HuH-7 (cell line): ENCODE data around the gene CFAP61.

Experiments
- DNase-seq: peaks from one replicate; pipeline ENCODE4 v3.0.0; 2011; ENCODE audit warnings: low spot score

CFAP61 gene

DNA sequence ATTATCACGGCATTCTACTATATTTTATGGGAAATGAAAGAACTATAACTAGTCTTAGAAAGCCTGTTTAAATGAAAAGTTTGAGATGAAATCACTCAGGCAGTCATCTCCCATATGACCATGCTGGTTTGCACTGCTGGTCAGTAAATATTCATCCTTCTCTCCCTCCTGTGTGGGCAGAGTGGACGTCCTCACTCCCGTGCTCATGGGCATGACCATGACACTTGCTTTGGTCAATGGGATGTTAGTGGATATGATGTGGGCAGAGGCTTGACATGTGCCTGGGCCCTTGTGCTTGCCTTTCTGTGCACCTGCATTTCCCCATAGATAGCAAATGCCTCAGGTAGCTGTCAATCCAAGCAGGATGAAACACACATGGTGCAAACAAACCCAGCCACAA lies 222.5 kb downstream of the CFAP61 start:
- DNase-seq: no peak

DNA sequence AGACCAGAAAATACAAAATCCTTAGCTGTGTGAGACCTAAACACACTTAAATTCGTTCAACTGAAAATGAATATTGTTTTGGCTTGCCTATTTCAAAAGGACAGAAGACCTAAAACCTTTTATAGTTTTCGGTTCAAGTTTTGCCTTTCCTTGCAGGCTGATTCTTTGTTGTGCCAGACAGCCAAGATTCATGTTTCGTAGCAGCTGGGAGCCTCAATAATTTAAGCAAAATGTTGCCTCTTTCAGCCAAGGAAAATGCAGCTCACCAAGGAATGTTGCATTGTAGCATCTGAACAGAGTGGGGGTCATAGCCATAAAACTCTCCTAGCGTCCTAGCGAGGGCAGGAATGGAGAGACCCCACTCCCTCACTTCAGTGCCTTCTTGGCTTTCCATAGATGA lies 223.3 kb downstream of the CFAP61 start:
- no peak for DNase-seq

GRCh38 chr20:20276811-20277530 lies 224.6 kb downstream of the CFAP61 start:
- no peak for DNase-seq

- DNase-seq: no peak
Observed at GRCh38 chr20:20277894-20278335, 225.6 kb downstream of the CFAP61 start.

- no peak for DNase-seq
Observed at GRCh38 chr20:20286061-20286460, 233.7 kb downstream of the CFAP61 start.

- DNase-seq: no peak
Observed at GRCh38 chr20:20289331-20289730, 237.0 kb downstream of the CFAP61 start.

DNA sequence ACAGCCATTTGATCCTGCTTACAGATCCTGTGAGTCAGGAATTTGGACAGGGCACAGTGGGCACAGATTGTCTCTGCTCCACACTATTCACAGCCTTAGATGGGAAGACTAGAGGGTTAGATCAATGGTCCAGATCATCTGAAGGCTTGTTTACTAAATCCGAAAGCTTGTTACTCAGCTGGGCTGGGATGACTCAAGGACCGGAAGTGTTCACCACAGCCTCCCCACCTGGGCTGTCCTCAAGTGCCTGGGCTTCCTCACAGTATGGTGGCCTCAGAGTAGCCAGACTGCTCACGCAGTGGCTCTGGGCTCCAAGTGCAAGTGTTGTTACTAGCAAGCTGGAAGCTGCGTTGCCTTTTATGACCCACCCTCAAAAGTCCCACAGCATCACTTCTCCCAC lies 240.1 kb downstream of the CFAP61 start:
- DNase-seq: no peak

DNA sequence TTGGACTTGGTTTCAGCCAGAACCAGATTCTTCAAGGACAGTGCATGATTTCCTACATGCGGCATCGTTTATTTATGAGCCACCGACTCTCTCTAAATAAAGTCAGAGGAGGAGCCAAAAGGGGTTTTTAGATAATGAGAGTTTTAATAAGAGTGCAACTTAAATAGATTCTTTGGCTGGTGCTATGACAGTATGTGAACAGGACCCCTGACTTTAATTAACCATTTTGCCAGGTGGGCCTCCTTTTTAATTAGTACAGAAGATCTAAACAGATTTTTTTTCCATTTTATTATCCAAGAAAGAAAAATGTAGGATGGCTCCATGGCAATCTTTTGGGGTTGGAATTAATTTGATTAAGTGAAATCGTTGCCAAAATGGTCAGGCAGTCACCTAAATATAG lies 240.8 kb downstream of the CFAP61 start:
- DNase-seq: no peak

GRCh38 chr20:20293691-20294385 lies 241.5 kb downstream of the CFAP61 start:
- no peak for DNase-seq

- DNase-seq: no peak
Observed at GRCh38 chr20:20295621-20296498, 243.5 kb downstream of the CFAP61 start.

GRCh38 chr20:20297181-20297580 lies 244.8 kb downstream of the CFAP61 start:
- no peak for DNase-seq

DNA sequence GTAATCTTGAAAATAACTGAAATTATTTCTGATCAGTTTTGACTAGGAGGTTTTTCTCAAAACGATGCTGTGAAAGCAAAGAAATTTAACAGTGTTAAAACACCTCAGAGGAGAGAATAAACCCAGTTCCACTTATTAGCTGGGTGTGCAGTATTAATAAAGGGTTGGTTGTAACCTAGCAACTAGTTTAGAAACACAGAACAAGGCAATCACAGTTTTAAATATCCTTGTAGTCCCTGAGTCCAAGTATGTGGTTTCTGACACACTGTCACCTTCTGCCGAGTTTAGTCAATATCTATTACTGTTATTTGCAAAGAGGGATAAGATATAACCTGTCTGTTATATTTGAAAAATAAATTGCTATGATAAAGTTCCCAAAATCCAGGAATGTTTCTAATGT lies 245.4 kb downstream of the CFAP61 start:
- DNase-seq: no peak

DNA sequence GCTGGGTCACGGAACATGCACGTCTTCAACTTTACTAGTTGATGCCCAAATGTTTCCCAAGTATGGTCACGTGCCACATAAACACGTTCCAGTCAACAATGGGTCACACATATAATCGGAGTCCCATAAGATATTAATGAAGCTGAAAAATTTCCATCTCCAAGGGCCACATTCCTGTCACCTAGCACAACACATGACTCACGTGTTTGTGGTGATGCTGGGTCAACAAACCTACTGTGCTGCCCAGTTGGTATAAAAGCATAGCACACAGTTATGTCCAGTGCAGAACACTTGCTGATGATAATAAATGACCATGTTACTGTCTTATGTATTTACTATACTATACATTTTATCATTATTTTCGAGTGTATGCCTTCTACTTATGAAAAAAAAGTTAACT lies 247.6 kb downstream of the CFAP61 start:
- DNase-seq: no peak

- DNase-seq: no peak
Observed at GRCh38 chr20:20303320-20303719, 251.0 kb downstream of the CFAP61 start.

DNA sequence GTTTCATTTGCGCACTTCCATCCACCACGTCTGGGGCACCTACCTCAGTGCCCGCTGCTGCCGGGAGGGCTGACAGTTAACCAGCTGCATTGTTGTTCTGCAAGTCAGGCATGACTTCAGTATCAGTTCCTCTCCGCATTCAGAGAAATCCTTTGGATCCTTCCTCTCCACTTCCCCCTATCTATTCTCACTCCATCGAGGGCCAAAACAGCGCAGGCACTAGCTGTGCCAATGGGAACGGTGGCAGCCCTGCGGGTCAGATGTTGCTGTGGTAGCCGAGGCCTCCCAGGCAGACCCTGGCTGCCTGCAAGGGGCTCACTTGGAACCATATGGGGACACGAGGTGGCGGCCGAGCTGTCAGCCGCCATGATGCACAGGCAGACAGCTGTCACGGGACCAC lies 251.4 kb downstream of the CFAP61 start:
- DNase-seq: no peak

DNA sequence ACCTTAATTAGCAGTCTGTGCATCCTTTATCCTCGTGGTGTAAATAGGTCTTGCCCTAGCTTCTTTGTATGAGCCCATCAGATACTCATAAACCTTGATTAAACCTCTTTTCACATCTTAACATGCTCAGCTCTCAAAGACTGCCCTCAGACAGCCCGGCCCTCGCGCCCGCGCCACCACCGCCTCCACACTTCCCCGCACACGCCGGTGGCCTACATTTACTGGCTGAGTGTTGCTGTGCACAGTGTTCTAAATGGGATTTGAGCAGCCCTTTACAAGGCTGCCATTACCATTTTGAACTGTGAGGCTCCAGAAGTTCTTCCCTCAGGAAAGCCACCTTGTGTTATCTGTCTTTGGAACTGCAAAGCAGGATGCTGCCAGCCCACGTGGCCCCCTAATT lies 252.6 kb downstream of the CFAP61 start:
- no peak for DNase-seq

DNA sequence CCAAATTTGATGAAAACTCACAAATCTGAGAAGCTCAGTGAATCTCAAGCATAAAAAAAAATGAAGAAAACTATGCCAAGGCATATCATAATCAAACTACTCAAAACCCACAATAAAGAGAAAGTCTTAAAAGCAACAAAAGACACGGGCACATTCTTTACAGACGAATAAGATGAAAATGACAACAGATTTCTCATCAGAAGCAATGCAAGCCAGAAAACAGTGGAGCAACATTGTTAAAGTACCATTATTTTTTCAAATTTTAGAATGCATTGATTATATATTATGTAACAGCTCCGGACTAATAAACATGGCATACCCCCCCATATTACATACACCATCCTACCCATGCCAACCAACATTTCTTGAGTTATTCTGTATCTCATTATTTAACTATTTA lies 260.2 kb downstream of the CFAP61 start:
- no peak for DNase-seq

- no peak for DNase-seq
Observed at GRCh38 chr20:20317195-20317594, 264.9 kb downstream of the CFAP61 start.

DNA sequence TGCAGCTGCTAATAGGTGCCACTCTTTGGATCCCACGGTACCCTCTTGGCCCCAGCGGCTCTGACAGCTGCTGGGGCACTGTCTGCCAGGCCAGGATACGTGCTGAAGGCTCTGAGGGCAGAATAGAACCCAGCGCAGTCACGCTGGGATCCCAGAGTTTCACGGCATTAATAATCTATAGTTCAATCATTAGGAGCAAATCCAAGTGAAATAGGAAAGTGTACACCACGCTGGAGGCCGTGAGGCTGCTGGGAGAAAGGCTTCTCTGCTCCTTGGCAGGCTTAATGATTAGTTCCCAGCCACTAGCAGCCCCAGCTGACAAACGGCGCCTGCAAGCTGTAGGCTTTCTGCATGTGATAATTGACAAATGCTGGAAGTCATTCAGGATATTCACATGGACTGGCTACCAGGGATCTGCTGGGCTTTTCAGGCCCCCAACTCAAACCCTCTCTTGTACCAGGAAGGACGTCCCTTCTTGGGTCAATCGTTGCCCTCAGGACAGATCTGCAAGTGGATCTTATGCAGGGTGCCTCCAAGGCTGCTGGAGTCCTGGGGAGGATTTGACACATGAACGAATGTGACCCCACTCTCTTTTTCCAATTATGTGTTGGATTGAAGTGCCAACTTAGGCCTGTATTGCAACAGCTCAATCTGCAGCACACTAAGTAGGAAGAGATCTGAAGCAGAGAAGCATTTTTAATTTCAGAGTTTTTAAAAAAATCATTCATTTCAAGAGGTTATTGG lies 265.5 kb downstream of the CFAP61 start:
- no peak for DNase-seq

- no peak for DNase-seq
Observed at GRCh38 chr20:20318365-20319161, 266.2 kb downstream of the CFAP61 start.

DNA sequence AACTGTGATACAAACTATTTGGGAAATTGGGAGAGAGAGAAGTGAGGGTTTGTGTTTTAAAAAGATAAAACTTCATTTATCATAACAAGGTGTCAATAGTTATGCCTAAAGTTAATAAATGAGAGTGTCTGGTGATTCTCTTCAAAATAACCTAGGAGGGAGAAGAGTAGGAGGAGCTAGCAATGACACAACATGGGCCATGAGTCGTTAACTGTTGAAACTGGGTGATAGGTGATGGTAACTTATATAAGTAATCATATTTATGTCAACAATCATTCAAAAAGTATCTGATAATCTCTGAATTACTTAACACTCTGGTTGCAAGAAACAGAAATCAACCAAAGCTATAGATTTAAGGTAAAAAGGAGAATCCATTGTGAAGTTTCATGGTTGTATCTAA lies 268.8 kb downstream of the CFAP61 start:
- no peak for DNase-seq
